HG03097 (cell line): ENCODE data around the gene SGSH.
"Not testable (repeated sequence)": the region's sequence is repeated elsewhere in the genome, so short reads cannot be mapped to it uniquely, and the experiment has no call there.

Source experiments
- ATAC-seq: cut with Tn5 transposase; IDR thresholded peaks from one replicate; pipeline ENCODE4 v1.9.1; 2021; ENCODE audit not compliant: unreplicated experiment, low FRiP score

The SGSH gene

DNA sequence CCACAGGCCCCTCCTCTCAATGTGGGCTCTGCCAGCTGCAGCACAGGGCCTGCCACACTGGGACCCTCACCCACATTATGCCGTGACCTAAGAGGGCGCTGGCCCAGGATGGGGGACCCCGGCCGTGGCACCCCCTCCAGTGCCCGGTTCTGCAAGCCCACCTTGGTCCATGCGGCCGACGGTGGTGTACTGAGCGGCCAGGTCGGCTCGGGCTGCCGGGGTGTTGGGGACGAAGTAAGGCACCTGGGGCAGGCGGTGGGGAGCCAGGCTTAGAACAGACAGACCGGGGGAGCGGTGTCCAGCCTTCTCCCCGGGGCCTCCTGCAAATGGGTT lies 6.5 kb downstream of the SGSH start:
- no peak for ATAC-seq

DNA sequence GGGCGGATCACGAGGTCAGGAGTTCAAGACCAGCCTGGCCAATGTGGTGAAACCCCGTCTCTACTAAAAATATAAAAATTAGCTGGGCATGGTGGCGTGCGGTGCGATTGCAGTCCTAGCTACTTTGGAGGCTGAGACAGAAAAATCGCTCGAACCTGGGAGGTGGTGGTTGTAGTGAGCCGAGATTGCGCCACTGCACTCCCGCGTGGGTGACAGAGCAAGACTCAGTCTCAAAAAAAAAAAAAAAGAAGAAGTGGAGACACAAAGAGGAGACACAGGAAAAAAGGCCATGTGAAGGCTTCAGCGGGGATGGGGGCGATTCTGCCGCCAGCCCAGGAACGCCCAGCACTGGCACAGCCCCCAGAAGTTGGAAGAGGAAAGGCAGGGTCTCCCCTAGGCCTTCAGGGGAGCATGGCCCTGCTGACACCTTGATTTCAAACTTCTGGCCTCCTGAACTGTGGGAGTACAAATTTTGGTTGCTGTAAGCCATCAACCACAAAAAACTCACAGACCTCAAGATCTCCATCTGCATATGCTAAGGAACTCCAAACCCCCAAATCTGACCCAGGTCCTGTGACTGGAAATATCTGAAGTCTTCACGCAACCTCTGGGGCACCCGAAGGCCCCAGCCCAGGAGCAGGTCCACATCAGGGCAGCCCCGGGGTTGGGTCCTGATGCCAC lies 7.0 kb downstream of the SGSH start:
- ATAC-seq, result no peak

DNA sequence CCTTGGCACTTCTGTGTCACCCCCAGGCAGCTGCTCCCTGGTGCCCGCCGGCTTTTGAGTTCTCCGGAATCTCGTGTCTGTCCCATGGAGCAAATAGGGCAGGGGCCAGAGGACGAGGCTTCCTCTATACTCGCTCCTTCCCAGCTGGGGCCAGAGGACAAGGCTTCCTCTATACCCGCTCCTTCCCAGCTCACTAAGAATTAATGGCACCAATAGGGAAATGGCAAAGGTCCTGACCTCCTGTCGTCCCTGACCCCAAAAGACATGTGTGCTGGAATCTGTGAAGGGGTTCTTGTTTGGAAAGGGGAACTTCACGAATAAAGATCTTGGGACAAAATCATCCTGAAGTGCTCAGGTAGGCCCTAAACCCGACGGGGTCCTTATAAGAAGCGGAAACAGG lies 7.6 kb downstream of the SGSH start:
- no peak for ATAC-seq

DNA sequence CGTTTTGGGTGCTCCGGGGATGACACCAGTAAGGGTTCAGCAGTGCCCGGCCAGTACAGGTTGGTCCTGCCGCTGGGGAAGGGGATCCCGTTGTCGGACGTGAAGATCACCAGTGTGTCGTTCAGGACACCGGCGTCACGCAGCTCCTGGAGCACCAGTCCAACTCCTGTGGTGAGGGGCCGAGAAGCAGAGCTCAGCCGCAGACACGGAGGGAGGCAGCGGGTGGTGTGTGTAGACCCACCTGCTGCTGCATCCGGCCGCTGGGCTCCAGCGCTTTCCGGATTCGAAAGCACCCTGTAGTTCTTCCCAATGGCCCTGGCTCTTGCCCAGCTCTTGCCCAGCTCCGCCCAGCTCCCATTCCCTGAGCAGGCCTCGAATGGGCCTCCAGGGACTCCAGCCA lies 8.0 kb downstream of the SGSH start:
- no peak for ATAC-seq

DNA sequence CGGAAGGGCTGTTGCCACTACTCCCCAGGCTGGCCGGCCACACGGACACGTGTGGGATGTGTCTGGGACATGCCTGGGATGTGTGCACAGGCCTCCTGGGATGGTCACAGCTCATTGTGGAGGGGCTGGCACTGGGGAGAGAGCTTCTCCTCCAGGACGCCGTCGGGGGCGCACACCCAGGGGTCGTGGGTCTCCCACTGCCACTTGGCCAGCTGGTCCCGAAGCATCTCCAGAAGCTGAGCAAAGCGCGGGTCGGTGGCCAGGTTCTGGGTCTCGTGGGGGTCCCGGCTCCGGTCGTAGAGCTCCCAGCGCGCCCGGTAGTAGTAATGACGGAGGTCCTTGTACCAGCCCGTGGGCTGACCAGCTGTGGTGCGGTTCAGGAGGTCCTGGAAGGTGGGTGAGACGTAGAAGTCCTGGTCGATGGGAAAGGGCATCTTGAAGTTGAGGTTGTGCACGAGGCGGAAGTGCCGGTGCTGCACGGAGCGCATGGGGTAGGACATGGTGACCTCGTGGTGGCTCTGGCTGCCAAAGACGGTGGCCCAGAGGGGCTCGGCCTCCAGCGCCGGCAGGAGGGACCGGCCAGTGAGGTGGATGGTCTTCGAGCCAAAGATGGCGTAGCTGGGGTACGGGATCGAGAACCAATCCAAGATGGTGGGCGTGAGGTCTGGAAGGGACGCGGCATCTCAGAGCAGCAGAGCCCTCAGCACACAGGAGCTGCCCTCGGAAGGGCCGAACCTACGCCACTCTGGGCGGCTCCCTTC lies 9.6 kb downstream of the SGSH start:
- ATAC-seq, result no peak

DNA sequence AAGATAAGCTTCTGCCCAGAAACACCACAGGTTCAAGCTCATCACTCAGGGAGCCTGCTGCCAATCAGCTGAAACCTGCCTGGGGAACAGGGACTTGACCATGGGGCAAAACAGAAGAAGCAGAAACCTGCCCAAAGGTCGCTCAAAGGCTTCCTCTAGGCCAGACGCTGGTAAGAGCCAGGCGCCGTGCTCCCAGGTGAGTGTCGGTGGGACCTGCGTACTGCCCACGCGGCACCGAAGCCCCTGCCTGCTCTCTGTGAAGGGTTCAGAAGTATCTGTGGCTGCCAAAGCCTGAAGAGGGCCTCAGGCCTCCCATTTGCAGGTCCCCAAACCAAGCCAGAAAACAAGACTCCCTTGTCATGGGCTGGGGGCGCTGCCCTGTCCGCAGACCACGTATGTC lies 10.4 kb downstream of the SGSH start:
- no peak for ATAC-seq

DNA sequence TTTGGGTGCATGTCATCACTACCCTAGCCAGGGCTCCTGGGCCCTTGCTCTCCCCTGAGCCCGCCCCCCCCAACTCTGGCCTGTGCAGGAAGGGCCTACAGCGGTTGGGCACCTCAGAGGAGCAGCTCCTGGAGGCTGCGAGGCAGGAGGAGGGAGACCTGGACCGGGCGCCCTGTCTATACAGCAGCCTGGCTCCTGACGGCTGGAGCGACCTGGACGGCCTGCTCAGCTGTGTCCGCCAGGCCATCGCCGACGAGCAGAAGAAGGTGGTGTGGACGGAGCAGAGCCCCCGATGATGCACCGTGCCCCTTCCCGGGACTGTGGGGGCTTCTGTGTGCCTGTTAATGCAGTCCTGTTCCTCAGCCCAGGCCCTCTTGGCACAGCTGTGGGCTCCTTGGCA lies 12.1 kb downstream of the SGSH start:
- ATAC-seq, result no peak

DNA sequence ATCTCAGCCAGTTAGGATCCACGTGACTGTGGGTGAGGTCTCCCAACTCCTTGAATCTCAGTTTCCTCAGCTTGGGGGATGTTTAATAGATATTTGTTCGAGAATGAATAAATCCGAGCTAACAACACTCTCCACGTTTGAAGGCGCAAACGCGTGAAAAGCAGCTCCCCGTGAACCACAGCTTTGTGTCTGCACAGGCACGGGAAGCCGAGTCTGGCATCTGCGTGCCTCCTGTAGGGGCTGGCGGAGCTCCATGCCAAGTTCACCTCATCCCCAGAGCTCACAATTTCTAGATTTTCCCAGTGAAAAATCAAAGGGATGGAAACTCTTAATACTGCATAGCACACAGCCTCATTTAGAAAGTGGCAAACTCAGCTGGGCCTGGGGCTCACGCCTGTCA lies 14.3 kb downstream of the SGSH start:
- no peak for ATAC-seq

DNA sequence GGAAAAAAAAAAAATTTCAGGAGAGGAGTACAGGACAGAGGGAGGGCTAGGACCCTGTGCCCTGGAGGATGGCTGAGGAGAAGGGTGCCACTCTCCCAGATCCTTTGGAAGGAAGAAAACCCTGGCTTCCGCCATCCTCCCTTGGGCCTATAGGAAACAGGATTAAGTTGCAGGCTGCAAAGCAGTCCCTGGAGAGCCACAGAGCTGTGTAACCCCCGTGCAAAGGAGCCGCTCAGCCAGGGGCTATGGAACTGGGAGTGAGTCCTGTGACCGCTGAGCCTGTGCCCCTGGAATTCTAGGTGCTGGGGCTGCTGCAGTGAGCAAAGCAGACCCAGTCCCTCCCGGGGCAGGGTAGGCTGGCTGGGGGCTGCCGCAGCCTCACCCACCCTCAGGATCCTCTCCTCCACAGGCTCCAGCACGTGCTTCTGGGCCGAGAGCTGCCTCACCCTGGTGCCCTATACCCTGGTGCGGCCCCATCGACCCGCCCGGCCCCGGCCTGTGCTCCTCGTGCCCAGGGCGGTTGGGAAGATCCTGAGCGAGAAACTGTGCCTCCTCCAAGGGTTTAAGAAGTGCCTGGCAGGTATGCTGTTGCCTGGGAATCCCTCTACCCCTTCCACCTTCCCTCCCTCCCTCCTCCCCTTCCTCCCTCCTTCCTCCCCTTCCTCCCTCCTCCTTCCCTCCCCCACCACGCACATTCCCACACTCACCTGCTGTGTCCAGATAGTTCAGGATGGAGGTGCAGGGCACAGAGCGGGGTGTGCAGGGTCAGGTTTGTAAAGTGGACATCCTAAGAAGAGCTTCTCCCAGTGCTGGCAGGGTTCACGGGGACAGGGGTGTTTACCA lies 15.3 kb downstream of the SGSH start:
- ATAC-seq, result no peak

DNA sequence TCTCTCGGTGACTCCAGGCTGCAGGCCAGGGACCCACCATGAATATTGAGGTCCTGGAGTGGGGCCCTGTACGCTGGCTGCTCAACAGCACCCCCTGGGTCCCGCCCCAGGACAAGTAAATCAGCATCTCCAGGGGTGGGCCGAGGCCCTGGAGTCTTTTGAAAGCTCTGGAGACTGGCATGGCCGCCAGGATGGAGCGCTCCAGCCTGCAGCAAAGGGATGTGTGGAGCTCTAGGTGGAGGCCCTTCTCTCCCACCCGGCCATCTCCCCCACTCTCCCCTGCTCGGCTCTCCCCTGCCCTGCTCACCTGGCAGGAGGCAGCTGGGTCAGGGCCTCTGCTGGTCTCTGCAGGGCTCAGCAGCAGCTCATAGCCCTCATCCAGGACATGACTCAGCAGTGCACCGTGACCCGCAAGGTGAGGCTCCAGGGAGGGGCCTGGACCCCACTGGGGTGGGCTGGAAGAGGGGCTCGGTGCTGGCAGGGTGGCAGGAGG lies 16.6 kb downstream of the SGSH start:
- no peak for ATAC-seq

DNA sequence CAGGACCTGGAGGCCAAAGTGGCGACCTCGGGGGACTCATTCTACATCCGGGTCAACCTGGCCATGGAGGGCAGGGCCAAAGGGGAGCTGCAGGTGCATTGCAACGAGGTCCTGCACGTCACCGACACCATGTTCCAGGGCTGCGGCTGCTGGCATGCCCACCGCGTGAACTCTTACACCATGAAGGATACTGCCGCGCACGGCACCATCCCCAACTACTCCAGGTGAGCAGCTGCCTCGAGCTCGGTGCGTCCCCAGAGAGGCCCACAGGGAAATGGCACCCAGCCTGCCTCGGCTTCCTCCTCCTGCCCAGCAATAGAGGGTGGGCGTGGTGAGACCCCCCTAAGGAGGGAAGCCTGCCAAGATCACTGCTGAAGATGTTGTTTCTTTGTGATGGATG lies 17.9 kb downstream of the SGSH start:
- ATAC-seq, result no peak

DNA sequence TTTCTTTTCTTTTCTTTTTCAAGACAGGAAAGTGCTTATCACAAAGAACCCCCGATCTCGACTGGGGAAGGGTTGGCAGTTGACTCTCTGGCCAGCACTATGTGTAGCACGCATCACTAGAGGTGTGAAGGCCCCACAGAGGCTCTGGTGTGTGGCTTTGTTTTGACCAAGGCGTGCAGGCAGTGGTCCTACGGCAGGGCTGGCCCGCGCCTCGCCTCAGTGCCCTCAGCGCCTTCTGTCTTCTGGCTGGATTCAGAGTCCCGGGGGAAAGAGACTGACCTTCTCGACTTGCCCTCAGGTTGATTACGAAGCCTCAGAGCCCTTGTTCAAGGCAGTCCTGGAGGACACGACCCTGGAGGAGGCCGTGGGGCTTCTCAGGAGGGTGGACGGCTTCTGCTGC lies 18.7 kb downstream of the SGSH start:
- no peak for ATAC-seq

DNA sequence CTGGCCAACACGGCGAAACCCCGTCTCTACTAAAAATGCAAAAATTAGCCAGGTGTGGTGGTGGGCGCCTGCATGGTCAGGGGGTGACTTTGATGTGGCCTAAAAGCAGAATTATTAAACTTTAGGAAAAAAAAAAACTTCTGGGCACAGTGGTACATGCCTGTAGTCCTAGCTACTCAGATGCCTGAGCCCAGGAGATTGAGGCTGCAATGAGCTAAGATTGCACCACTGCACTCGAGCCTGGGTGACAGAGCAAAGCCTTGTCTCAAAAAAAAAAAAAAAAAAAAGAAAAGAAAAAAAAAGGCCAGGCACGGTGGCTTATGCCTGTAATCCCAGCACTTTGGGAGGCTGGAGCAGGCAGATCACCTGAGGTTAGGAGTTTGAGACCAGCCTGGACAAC lies 20.8 kb downstream of the SGSH start:
- not testable (repeated sequence) for ATAC-seq

DNA sequence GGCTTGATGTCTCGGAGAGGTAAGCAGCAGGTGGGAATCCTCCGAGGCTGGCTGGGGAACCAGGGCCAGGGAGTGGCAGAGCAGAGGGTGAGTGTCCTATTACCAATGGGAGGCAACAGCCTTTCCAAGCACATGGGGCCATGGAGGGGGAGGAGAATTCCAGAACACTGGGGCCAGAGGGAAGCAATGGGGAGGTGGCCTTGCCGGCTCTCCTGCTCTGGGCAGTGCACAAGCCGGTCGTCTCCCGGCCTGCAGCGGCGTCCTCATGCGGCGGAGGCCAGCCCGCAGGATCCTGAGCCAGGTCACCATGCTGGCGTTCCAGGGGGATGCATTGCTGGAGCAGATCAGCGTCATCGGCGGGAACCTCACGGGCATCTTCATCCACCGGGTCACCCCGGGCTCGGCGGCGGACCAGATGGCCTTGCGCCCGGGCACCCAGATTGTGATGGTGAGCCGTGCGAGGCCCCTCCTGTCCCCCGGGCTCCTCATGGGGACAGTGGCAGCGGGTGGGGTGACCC lies 21.9 kb downstream of the SGSH start:
- ATAC-seq, result no peak

DNA sequence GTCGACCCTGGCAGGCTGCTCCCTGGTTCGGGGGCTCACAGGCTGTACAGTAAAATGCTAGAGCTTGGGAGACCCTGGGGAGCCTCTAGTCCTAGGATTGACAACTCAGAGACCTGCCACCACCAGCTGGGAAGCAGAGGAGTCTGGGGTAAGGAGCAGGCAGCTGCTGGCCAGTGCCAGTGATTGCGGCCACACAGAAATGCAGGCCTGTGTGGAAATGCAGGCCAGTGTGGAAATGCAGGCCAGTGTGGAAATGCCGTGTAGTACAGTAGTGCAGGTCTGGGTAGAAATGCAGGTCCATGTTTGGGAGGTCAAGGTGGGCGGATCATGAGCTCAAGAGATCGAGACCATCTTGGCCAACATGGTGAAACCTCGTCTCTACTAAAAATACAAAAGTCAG lies 23.5 kb downstream of the SGSH start:
- ATAC-seq, result no peak

DNA sequence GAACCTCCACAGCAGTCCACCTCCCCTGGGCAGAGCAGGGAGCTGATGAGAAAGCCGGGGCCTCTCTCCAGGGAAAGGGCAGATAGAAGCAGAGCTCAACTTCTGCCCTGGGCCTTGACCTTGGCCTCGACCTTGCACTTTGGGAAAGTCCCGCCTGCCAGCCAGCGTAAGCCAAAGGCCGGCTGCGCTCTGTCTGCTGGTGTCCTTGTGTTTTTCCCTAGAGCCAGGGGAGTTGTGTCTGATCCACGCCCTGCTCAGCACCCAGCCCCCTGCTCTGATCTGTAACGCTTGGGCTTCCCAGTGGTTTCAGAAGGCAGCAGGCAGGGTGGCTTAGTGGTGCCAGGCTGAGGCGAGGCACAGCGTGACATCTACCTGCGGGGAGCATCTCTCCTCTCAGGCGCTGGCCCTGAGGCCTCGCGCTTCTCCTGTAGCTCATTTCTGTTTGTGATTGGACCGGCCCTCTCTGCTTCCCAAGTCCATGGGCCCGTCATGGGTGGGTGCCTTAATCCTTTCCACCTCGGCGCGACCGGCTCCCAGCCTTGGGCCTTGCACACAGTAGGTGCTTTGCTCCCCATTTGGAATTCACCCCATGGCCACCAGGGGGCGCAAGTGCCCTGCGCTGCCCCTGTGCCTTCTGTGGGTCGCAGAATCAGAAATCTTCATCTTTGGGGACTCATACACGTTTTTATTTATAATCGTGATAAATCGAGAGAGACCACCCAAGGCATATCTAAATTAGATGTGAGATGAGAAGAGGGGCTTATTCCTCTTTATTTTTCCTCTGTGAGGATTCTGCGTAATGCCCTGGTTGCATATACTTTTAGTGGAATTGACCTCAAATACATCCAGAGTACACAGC lies 24.2 kb downstream of the SGSH start:
- no peak for ATAC-seq

DNA sequence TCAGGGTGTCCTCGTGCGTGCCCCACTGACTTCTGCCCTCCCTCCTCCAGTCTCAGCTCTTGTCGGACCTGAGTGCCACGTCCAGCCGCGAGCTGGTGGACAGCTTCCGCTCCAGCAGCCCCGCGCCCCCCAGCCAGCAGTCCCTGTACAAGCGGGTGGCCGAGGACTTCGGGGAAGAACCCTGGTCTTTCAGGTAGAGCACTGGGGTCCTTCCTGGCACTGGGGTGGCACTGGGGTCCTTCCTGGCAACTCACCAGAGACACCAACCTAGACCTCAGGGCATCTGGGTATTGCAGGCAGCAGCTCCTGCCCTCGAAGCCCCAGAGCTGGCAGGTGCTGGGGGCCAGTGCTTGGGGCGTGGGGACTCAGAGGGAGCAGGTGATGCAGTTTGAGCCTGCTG lies 25.0 kb downstream of the SGSH start:
- ATAC-seq, result no peak

DNA sequence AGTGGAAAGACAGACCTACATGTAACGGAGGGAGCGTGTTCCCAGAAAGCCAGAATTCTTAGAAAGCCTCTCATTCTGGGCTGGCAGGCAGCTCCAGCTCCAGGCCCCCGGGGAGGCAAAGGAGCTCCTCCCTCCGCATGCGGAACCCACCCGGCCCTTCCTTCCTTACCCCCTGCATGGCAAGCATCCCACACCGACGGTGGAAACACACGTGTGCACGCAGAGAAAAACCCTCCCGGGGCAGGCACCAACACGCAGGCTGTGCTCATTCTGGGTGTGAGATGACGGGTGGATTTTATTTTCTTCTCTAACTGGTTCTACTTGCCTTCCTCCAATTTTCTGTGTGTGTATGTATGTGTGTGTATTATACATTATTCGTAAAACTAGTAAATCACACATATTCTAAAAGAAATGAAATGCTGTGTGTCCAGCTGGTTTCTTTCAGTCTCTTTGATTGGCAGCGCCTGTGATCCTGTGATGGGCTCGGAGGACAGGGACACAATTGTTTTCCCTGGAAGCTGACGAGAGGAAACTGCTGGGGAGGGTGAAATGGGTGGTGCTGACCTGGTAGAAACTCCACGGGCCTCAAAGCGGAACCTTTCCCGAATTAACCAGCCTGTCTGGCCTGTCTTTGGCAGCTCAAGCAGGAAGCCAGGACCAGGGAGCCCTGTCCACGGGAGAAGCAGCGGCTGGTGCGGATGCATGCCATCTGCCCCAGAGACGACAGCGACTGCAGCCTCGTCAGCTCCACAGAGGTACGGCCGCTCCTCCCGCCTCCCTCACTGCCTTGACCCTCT lies 28.1 kb downstream of the SGSH start:
- ATAC-seq, result no peak

DNA sequence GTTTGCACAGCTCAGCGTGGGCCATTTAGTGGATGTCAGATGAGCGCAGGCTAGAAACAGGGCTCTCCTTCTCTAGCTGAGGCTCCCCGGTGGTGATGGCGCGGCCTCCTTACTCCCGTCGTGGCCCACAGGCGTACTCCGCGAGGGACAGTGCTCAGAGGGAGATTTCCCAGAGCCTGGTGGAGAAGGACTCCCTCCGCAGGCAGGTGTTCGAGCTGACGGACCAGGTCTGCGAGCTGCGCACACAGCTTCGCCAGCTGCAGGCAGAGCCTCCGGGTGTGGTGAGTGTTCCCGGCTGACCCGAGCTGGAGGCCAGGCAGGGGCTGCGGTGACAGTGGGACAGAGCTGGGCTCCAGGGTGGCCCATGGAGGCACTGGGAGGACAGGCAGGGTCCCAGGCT lies 28.9 kb downstream of the SGSH start:
- no peak for ATAC-seq

DNA sequence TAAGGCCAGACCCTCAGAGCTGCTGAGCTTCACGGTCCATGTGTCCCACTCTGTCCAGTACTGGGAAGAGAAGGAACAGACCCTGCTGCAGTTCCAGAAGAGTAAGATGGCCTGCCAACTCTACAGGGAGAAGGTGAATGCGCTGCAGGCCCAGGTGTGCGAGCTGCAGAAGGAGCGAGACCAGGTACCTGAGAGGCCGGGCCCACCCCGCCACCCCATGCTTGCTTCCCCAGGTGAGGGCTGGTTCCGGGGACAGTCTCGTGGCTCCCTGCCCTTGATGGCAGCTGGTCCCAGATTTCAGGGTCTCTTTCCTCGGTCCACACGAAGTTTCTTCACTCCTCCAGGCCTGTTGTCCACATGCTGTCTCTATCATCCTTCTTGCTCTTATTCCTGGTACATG lies 29.4 kb downstream of the SGSH start:
- no peak for ATAC-seq
